GM18499 (cell line): ENCODE data around the gene HLA-DOA.

Experiments used
- ATAC-seq: cut with Tn5 transposase; IDR thresholded peaks from one replicate; pipeline ENCODE4 v1.9.1; 2021; ENCODE audit warnings: moderate number of reproducible peaks; ENCODE audit not compliant: insufficient read depth, unreplicated experiment

The HLA-DOA gene

DNA sequence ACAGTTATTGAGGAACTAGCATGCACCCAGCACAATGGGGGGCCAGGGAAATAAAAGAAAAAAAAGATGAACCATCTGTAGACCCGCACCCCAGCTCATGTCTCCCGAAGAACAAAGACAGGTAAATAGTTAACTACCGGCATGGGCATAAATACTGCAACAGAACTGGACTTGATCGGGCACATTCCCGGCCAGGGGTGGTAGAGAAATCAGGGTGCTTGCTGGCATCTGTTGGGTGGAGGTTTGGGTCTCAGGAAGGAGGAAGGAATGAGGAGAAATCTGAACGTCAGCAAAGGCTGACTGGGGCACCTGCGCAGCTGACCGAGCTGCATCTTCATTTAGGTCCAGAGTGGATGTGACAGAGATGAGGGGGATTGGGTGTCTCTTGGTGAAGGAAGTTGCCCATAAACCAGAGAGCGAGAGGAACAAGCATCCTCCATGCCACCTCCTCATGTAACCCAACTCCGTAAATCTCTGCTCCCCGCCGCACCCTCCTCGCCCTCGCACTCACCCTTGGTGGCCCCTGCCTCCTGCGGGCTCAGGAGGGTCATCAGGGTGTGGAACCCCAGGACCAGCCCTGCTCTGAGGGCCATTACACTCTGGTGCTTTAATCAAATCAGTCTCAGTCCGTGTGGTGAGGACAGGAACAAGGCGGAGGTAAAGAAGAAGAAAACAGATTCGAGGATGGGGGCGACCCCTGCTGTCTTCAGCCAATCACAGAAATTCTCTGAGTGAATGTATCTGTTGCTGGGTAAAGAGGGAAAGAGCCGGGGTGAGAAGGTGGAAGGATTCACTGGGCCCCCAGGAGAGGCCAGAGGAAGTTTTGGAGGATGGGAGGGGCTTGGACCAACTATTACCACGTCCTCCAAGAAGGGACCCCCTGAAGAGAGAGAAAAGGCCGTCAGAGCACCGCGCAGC lies at the start of gene HLA-DOA:
HLA-DOA (minus strand) TSS at position 648 of the 918 bp plus-strand sequence.
- no peak for ATAC-seq

DNA sequence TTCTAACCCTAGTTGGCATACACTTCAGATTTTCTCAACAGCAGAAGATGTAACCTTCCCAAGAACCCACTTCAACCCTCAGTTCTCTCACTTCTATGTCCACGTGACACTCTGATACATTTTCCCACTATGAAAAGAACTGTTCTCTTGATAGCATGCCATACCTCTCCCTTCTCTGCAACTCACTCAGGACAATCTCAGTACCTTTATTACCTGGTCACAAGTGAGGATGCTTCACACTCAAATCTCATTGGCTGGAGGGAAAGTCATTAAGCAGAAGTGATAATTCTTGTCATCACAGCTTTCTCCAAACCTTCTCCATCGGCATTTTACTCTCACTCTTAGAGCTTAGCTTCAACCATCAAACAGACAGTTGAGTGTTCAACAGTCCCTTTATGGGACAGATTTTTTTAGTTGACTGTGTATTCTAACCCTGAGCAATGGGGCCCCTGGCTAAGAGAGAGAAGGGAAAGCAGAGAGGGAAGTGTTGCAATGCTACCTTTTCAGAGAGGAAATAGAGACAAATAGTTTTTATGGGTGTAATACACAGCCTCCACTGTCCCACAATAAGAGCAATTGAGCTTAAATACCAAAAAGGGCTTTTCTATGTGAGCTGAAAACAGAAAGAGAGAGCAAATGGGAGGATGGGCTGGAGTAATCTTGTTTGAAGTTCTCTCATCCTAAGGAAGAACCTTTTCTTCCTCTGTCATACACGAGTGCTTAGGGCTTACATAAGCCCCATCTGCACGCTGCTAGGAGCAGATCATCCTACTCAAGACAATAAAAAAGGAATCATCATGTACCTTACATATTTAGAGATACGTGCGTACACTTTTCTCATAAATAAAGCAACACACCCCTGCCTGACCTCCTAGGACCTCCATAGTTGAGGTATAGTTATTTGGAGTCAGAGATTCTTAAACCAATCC lies 48.1 kb upstream of the HLA-DOA start:
- no peak for ATAC-seq

DNA sequence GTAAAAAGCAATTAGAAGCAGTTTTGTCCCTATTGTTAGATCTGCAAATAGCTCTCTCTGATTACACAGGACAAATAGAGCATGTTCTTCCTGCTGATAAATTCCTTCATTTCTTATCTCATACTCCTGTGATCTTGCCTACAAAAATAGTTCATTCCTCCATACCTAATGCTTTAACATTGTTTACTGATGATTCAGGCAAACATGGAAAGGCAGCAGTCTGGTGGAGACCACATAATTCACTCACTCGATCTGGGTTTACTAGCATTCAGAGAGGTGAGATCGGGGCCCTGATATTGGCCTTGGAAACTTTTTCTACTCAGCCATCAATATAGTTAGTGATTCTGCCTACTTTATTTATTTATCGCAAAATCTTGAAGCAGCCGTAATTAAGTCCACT lies 43.8 kb upstream of the HLA-DOA start:
- ATAC-seq, result no peak

DNA sequence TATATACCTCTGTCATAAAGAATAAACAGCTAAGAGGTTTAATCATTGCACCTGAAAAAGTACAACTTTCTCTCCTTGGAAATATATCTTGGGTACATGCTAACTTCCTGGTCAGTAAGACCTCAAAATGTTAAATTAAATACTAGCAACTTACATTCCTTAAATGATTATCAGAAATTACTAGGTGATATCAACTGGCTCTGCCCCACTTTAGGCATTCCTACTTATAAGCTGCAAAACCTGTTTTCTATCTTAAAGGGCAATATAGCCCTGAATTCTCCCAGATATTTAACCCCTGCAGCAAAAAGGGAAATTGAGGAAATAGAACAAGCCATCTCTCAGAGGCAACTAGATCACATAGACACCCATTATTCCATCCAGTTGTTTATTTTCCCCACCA lies 43.2 kb upstream of the HLA-DOA start:
- ATAC-seq, result no peak

DNA sequence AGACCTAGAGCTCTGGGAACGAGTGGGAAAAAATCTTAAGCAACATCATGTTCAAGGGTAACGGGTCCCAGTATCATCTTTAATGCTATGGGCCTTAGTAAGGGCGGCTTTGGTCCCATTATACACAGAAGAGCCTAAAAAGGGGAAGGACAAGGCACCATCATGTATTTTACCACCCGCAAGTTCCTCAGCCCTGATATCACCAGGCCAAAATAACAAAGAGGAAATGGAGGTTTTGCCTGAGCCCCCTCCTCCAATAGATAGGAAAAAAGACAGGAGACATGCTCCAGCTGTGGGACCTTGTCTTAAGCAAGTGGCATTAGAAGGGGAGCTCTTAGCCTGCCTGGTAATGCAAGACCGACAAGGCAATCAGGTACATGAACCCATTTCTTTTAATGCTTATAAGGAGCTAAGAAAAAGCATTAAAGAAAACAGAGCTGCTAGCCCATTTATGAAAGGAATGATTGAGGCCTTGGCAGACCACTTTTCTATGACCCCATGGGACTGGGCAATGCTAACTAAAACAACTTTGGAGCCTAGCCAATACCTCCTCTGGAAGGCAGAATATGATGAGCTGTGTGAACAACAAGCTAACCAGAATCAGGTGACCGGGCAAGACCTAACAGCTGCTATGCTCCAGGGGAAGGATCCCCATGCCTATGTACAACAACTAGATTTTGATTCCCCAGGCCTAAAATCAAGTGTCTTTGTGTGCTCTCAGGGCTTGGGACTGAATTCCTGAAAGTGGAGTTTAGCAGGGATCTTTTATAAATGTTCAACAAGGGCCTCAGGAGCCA lies 40.8 kb upstream of the HLA-DOA start:
- ATAC-seq, result no peak

DNA sequence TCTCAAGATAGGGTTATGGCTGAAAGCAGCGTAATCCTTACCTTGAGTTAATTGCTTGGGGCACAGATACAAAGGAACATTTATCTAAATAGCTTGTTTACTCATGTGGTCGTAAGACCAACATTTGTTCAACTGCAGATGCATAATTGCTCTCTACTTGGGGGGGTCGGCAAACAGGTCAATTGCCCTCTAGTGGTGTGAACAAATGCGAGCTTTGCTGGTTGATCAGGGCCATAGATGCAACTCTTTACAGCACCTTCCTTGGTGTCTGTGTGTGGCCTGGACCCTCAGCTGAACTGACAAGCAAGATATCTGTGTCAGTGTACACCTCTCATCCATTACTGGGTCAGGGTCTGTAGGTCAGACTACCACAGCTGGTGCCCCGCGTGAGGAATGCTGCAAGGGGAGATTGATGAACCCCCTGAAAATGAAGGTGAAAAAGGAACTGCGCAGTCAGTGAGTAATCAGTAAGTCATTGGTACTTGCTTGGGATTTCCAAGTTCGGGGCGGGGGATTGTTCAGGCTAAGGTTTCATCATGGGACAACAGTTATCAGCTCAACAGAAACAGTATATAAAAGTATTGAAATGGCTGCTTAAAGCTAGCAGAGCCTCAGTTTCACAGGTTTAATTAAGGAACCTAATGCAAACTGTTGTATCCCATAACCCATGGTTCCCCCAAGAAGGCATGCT lies 40.1 kb upstream of the HLA-DOA start:
- ATAC-seq, result no peak

DNA sequence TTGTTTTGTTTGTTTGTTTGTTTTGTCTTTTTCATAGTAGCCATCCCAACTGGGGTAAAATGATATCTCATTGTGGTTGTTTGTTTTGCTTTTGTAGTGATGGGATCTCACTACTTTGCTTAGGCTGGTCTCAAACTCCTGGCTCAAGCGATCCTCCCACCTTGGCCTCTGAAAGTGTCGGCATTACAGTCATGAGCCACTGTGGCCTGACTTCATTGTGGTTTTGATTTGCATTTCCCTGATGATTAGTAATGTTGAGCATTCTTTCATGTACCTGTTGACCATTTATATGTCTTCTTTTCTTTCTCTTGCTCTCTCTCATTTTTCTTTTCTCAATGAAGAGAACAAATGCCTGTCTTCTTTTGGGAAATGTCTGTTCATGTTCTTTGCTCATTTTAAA lies 30.8 kb upstream of the HLA-DOA start:
- no peak for ATAC-seq

DNA sequence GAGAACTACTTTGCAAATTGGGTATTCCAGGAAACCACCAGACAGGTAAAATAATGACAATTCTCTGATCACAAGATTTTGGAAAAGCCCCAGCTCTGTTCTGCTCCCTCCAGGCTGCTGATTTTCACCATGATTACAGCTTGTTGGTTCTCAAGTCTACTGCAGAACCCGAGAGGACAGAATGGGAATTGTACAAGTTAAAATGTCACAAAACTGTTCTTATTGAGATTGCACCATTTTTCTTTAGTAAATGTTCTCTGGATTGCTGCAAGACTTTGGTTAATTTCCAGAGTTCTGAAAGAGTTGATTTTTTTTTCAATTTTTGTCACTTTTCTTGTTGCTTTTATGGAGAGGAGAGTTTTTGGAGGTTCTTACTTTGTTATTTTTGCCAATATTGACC lies 27.1 kb upstream of the HLA-DOA start:
- no peak for ATAC-seq

DNA sequence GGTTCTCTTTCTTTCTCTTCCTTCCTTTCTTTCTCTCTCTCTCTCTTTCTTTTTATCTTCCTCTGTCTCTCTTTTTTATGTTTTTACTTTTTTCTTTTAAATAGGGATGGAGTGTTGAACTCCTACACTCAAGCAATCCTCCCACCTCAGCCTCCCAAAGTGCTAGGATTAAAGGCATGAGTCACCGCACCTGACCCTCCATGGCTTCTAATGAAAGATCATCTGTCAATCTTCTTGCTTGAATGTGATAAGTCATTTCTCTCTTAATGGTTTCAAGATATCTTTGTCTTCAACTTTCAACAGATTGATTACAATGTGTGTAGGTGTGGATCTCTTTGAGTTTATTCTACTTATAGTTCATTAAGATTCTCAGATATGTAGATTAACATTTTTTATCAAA lies 25.2 kb upstream of the HLA-DOA start:
- ATAC-seq, result no peak

DNA sequence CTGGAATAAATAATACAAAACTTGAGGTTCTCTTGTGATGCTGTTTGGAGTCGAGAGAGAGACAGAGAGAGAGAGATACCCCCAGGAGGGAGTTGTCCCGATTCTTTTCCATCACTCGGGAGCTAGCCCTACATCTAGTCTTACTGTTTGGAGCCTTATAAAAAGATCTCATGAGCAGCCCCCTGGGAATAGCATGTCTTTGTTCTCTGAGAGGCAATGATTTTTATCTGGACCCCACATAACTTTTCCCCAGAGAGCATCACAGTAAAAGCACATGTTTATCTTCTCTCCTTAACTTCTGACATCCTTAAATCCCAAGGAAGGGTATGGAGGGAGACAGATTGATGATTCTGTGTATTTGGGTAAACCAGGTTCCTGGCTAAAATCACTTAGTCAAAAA lies 20.9 kb upstream of the HLA-DOA start:
- ATAC-seq, result no peak

DNA sequence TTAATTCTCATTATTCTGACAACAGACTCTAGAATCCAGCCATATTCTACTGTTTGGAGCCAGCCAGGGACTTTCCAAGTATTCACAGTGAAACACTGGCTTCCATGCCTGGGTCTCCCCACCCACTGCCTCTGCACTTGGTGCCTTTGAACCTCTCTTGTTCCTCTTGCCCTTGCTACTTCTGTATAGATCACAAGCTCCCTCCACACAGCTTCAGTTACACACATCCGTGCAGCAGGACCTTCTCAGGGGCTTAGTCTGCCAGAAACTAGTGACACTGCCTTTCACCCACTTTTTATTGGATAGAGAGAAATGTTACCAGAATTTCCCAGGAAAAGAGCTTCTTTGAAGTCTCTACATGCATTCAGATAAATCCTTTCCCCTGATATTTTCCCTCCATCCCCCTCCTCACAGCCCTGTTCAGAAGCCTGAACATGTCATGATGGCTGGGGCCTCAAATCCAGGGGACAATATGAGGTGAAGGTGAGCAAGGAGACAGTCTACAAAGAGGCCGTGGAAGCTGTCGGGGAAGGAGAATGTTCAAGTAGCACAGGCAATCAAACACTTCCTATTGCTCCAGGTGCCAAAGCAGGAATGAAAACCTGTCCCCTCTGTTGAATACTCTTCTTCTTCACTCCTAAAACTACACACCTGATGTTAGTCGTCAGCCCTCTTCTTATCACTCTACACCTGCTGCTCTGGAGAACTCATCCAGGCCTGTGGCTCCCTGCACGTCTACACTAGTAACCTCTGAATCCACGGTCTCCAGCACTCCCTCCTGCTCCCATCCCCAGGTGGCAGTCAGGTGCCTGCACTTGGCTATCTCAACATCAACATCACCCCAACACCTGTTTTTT lies 20.2 kb upstream of the HLA-DOA start:
- peak; percentile 45 for ATAC-seq

DNA sequence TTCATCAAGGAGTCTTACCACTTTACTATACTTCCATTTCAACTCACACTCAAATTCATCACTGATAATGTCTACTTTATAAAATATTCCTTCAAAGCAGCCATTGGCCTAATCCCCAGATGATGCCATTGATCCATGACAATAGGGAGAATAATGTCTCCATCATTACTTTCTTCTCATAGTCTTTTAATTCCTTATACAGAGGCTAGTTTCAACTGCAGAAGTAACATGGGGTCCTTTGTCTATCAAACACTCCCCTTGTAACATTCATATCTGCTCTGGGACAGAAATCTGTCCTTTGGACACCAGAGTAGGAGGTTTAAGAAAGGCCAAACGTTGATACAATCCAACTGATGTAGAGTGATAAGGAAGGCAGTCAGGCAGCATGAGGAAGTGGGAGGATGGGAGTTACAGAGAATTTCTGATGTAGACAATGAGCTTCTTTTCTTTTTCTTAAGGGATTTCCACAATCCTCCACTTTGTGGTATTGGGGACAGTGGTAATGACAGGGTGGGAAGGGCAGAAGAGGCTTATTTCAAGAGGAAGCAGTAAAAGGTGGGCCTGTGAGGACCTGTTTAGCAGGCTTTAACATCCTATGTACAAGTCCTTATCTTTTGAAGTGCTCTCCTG lies 18.9 kb upstream of the HLA-DOA start:
- ATAC-seq, result peak; percentile 7

DNA sequence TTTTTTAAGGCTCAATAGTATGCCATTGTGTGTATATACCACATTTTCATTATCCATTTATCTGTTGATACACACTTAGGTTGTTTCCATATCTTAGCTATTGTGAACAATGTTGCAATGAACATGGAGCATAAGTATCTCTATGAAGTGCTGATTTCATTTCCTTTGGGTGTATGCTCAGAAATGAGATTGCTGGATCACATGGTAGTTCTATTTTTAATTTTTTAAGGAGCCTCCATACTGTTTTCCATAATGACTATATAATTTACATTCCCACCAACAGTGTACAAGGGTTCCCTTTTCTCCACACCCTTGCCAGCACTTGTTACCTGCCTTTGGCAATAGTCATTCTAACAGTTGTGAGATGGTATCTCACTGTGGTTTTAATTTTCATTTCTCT lies 15.1 kb upstream of the HLA-DOA start:
- ATAC-seq, result no peak

DNA sequence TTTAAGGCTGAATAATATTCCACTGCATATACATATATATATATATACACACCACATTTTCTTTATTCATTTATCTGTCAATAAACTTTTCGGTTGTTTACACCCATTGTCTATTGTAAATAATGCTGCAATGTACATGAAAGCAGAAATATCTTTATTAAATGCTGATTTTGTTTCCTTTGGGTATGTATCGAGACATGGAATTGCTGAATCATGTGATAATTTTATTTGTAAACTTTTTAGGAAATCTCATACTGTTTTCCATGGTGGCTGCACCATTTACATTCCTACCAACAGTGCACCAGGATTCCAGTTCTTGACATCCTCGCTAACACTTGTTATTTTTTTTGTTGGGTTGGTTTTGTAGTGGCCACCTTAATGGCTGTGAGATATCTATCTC lies 14.1 kb upstream of the HLA-DOA start:
- ATAC-seq, result no peak

DNA sequence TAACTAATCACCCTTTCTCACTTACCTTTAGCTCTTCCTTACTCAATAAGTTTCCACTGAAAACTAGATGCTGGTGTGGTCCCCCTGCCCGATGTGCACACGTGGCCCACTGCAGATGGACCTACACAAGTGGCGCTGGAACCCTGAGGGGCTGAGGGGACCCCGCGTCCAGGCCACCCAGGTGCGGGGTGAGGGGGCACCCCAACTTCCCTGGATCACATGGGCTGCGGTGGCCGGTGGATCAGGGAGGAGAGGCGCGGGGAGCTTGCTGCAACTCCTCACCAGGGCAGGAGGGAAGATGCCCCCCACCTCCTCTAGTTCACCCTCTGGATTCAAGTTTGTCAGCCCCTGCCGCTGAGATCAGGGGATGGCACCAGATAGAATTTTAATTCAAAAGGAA lies 12.5 kb upstream of the HLA-DOA start:
- ATAC-seq, result no peak

DNA sequence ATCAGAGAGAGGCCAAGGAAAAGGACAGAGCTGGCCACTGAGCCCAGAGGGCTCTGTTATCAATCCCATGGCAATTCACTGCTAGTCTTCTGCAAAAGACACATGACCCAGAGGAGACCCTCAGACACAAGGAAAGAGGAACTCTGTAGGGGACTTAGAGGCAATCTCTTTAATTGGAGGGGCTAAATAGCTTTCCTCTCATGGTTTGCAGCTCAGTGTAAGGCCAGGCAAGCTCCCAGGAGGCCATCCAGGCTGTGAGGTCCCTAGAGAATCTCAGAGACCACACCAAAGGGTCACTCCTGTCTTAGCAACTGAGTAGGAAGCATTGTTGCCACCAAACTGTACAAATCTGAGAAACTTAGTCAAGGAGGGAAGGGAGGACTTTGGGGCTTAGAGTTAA lies 10.0 kb upstream of the HLA-DOA start:
- no peak for ATAC-seq

DNA sequence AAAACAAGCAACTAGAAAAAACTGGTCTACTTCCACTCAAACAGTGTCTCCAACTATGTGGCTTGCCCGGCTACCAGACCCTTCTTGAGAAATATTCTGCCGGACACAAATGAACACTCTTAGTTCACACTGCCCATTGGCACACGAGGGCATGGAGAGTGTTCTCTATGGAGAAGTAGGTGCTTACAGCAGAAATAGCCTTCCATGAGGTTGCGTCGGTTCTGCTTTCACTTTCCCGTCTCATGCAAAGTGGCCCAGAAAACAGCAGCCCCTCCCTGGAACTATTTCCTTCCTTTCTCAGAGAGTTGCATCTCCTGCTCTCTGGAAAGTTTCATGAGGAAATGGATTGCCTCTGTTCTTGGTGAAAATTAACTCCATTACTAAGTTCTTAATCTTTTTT lies 9.5 kb upstream of the HLA-DOA start:
- no peak for ATAC-seq

DNA sequence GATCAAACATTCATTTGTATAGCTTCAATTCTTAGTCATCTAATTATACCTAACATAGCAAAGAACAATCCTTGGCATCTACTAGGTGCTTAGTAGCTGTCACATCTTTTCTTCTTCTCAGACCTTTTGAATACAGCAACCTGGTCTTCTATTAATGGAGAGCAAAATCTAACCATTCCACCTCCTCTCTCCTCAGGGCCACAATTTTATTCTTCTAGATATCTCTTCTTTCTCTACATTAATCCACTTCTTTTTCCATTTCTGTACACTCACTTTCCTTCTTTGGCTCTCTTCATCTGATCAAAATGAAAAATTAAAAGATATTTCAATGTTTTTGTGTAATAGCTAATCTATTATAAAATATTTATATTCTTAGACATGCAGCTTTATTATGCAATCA lies 9.0 kb upstream of the HLA-DOA start:
- ATAC-seq, result no peak
